NCI-H187 treated with DMSO at 0.1 percent for 48 hours (cell line): ENCODE measurements around the gene CNOT6L.

Source experiments
- DNase-seq: peaks from one replicate; lab custom pipeline; 2025; lab: John Stamatoyannopoulos, UW

CNOT6L gene

DNA sequence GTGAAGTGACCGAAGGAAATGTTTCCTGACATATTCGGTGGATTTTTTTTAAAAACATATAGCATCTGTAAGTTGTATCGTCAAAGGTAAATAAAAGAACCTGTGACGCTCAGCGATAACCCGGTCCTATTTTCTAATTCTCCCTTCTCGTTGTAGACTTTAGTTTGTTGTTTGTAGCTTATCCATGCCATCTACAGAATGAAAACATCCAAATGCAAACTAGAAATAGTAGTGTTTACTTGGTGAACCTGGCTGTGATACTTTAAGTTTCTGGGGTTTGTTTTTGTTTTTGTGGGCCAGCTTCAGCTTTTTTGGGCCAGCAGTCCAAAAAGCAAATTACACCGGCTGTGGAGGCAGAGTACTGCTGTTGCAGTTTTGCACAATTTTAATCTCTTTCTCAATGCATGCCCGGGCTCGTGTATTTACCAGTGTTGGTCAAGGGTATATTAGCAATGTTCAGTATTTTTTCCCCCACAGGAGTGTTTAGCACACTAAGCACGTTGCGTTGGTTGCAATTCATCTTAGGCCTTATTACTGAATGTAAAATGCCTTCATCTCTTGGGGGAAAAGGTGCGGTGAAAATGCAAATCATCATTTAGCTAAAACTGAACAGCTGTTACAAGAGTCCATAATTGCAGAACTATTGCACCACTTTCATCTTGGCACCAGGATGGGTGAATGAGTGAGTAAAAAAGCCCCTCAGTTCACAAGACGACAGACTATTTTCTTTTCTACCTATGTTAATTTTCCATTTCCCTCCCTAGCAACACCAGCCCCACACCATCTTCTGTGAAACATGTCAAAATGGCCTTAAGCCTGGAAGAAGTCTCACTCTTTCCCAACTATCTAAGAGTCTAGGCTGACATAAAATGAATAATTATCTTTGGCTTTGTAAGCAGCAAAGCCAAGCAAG lies 1.7 kb upstream of the CNOT6L start:
- no peak for DNase-seq

DNA sequence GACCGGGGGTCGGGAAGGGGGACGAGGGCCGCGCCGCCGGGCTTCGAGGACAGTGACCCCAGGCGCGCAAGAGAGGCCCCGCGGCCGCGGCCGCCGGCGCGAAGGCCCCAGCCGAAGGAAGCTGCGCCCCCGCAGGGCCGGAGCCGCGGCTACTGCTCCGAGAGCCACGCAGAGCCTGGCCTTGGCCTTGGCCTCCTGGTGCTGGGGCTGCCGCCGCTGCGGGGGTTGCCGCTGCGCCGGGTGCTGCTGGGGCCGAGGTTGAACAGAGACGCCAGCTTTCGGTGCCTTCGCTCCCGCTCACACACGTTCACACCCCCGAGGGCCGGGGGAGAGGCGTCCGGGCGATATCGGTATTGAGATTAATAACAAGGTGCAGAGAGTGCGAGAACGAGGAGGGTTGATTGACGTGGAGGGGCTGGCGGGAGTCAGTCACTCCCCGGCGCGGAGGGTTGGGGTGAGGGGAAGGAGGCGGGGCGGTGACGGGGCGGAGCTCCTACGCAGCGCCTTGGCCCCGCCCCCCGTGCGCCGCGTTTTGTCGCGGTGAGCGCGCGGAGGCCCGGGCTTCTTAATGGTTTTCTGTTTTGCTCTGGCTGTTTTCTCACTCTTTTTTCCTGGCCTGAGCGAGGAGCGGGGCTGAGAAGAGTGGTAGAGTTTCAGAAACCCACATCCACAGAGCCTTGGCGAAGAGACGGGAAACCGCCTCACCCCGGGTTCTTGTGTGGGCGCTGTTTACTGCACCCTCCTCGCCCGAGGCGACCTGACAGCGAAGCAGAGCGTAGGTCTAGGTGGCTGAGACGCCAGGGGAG lies 878 bp upstream of the CNOT6L start:
- DNase-seq, result peak; percentile 92

DNA sequence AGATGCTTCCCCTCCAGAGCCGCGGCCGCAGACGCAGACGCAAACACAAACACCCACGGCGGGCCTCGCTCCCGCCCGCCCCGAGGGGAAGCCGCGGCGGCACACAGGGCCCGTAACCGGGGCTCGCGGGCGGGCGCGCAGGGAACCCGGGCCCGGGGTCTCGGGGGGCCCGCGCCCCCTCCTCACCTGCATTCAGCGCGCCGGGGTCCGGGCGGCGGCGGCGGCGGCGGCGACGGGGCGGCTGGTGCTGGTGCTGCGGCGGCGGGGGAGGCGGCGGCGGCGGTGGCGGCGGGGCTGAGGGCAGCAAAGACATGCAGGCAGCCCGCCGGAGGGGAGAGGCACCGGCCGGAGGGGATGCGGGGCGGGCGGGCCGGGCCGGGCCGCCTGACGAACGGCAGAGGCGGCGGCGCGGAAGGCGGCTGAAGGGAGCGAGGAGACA lies 255 bp upstream of the CNOT6L start:
- no peak for DNase-seq

DNA sequence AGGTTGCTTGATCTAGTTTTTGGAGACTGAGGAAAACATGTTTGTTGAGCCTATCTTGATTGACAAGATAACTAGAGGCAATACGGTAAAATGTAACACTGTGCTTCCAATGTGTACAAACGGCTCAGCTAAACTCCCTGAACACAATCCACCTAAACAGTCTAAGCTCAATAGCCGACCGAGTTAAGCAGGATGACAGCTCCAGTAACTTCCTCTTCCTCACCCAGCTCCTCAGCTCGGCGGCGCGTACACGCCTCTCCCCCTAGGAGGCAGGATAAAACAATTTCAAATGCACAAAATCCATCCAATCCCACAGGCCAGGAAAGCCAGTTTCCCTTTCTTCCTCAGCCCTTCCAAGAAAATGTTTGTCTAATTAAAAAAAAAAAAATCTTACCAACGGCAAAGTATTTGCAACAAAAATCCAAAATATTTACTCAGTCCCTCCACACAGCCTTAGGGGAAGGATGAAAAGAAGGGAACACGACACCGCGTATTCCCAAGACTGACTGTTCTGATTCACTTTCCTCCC lies 1.0 kb downstream of the CNOT6L start:
- DNase-seq, result peak; percentile 63

DNA sequence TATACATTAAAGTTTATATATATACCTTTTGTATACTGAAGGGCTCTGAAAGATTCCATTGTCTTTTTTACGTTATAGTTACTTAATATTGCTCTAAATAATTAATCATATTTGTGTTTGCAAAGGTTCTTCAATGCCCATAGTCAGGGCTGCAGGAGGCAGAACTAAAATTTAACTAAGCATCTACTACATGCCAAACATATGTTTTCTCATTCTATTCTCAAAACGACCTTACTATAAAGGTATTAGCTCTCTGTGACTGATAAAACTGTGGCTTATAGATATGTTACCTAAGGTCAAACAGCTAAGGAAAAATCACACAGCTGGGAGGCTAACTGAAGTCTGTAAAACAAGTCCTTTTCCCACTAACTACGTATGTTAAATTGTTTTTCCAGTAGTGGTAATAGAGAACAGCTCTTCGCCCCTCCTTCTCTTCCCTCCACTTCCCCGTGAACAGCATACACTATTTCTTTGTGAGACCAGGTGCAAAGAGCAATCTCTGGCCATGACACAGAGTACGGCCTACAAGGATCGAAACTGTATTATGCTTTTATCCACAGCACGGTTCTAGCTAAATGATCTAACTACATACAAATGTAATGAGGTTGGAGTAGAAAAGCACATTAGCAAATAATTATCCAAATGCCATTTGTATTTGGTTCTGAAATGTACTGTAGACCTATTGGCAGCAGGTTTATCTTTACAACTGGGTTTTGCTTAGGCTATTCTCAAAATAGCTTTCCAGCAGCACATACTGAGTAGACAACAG lies 1.7 kb downstream of the CNOT6L start:
- DNase-seq, result no peak

DNA sequence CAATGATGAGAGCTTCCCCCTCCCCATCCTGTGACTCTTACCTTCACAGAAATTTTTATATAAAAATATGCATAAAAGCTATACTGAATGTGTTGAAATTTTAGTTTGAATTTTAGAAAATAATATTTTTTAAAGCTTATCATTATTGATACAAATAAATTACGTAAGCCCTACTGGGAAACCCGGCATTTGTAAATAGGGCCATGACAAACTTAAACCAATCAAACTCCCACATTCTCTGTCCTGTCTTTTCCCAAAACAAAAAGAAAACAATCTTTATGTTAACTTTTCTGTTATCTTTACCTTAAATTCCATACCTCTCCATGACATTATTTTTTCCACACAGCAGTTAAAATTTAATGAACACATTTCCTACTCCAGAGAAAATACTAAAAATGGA lies 2.6 kb downstream of the CNOT6L start:
- DNase-seq, result no peak

DNA sequence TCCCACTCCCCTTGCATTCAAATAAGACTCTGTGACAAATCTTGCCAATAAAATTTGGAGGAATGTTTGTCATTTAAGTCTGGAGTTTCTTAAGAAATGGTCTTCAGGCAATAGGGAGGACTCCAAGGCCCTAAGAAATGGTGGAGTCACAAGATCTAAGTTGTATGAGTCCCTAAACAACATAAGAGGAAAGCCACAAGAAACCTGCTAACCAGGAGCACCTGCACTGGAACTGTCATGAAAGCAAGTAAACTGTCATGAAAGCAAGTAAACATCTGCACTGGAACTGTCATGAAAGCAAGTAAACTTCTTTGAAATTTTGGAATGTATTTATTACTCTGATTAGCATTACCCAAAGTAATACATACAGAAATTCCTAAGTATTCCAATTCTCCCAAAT lies 3.5 kb downstream of the CNOT6L start:
- no peak for DNase-seq

DNA sequence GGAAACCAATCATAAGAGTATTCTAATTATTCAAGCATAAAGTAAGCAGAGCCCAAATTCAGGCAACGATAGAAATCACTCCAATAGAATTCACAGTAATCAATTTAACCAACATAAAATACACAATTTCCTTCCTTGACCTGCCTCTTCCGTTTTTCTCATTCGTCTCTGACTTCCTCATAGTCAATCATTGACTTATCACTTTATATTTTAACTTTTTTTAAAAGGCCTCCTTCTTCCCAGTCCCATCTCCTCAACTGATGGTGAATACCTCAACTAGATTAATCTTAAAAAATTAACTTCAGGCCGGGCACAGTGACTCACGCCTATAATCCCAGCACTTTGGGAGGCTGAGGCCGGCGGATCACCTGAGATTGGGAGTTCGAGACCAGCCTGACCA lies 13.3 kb downstream of the CNOT6L start:
- no peak for DNase-seq

DNA sequence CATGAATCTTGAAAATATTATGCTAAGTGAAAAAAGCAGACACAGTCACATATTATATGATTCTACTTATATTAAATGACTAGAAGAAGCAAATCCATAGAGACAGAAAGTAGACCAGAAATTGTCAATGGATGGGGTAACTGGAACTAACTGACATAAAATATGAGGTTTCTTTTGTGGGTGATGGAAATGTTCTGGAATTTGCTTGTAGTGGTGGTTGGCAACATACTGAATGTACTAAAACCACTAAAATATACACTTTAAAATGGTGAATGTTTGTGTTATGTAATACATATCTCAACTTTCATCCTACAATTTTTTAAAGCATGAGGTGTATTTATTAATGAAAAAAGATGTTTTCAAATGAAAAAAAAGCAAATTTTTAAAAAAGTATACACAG lies 14.7 kb downstream of the CNOT6L start:
- no peak for DNase-seq

DNA sequence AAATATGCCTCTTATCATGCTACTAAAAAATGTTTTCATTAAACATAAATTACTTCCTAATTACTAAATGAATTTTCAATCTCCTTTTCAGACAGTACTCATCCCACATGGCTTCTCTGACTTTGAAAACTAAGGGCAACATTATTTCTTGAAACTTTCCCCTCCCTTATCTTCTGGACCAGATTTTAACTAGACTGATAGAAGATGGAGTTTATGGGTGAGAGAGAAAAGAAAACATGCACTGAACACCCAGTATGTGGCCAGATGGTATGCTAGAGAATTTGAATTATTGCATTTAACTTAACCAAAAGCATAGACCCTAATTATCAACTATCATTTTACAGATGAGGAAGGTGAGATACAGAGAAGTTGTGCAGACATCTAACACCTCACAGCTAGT lies 16.8 kb downstream of the CNOT6L start:
- no peak for DNase-seq

DNA sequence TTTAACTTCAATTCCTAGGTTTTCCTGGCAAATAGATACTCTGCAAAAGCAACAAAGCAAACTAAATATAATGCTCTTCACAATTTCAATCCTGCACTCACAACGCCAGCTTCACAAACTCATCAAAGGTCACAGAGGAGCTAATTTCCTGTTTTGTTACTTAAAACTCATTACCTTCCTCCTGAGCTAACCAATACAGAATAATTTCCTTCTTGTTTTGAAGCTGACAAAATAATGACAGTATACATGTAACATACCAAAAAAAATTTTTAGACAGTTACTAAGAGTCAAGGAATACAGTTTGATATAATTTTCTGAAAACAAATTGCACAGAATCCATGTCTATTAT lies 17.9 kb downstream of the CNOT6L start:
- DNase-seq, result no peak

DNA sequence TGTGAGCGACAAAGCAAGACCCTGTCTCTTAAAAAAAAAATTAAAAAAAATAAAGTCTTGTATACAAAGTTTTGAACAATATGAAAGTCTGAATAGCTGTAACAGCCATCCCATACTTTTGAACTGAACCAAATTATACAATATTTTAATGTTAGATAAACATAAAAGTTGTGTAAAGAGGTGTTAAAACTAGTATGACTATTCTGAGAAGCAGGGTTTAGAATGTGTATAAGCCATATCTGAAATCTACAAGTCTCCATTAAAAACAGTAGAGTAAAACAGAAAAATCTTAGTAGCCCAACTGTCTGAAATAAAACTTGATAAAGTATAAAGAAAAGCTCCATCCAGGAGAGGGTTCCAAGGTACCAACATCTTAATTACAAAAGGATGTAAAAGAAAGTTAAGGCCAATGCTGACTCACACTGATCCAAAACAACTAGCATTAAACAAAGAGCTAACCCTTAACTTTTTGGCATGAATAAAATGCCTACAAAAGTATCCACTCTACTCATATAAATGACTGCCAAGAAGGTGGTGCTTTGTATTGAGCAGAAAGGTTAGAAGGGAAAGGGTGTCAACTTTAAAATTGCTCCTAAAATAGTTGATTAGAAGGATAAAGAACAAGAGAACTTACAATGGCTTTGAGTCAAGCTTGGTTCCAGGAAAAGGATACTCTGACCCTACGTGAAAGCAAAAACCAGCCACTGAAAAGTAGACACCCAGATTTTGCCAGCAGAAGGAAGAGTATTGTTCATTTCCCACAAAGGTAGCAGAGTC lies 18.5 kb downstream of the CNOT6L start:
- DNase-seq, result no peak

DNA sequence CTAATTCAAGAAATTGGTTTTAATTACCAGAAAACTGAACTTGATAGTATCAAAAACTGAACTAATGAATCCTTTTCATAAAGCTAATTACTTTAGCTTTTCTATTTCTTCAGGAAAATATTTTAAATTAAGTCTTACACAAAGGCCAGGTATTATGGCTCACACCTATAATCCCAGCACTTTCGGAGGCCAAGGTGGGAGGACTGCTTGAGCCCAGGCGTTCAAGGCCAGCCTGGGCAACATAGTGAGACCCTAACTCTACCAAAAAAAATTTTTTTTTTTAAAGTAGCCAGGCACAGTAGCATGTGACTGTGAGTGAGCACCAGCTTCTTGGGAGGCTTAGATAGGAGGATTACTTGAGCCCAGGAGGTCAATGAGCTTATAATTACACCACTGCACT lies 19.1 kb downstream of the CNOT6L start:
- DNase-seq, result no peak

DNA sequence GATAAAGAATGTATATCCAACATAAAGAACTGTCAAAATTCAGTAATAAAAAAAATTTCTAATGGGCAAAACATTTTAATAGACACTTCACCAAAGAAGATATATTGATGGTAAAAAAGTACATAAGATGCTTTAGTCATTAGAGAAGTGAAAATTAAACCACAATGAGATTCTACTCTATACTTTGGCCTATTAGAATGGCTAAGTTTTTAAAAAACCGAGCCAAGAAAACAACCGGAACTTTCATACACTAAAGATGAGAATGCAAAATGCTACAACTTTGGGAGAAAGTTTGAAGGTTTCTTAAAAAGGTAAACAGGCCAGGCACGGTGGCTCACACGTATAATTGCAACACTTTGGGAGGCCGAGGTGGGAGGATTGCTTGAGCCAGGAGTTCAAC lies 20.8 kb downstream of the CNOT6L start:
- no peak for DNase-seq

DNA sequence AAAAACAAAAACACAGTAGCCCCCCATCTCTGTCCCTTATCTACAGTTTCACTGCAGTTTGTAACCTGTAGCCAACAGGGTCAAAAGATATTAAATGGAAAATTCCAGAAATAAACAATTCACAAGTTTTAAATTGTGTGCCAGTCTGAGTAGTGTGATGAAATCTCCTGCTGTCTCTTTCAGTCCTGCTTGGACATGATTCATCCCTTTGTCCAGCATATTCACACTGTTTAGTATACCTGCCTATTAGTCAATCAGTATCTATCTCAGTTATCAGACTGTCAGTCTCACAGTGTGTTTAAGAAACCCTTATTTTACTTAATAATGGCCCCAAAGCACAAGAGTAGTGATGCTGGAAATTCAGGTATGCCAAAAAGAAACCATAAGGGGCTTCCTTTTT lies 21.9 kb downstream of the CNOT6L start:
- no peak for DNase-seq

DNA sequence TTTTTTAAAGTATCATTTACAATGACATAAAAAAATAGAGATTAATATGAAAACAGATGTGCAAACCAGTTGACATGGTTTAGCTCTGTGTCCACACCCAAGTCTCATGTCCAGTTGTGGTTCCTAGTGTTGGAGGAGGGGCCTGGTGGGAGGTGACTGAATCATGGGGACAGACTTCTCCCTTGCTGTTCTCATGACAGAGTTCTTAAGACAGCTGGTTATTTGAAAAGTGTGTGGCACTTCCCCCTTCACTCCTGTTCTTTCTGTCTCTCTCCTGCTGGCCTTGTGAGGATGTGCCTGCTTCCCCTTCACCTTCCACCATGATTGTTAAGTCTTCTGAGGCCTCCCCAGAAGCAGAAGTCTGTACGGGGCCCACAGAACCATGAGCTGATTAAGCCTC lies 23.8 kb downstream of the CNOT6L start:
- DNase-seq, result no peak

DNA sequence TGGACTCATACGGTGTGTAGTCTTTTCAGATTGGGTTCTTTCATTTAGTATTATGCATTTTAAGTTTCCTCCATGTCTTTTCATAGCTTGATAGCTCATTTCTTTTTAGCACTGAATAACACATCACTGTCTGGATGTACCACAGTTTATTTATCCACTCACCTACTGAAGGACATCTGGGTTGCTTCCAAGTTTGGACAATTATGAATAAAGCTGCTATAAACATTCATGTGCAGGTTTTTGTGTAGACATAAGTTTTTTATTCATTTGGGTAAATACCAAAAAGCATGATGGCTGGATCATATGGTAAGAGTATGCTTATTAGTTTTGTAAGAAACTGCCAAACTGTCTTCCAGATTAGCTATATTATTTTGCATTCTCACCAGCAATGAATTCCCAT lies 29.0 kb downstream of the CNOT6L start:
- DNase-seq, result no peak

DNA sequence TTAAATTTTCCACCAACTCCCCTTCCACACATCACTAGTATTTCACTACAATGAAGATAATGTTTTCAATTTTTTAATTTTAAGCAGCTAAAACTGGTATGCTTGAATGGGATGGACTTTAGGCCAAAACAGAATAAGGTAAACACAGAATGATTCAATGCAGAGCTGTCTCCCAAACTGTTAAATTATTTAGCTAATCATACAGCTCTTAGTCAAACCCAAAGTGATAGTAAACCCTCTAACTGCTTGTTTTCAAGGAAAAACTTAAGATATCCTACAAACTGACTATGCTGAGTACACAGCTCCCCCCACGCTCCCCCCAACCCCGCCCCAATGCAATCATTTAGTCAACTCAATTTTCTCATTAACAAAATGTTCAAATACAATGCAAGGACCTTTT lies 30.2 kb downstream of the CNOT6L start:
- no peak for DNase-seq

DNA sequence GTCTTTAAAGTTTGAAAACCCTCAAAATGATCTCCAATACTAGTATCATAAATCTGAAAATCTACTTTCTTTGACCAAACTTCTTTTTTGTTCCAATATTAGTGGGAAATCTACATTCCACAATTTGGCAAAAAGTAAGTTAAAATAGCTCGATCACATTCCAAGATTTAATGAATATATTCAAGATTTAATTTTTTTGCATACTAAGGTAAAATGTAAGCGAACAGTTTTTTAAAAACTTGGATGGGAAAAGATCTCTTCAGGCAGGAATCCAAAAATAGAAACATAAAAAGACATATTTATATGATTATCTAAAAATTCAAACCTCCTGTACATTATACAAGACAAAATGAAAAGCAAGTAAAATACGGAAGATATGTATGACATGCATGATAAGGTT lies 31.2 kb downstream of the CNOT6L start:
- no peak for DNase-seq

DNA sequence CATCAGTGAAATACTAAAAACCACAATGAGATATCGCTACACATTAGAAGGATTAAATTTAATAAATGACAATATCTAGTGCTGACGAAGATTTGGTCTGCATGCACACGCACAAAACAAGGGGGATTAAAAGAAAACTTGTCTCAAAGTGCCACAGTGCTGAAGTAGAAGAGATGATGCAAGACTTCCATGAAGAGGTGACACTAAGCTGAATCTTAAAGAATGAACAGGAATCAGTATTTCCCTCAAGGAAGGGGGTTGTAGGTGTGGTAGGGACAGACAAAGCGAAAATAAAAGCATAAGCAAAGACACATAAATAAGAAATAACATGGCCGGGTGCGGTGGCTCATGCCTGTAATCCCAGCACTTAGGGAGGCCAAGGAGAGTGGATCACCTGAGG lies 33.5 kb downstream of the CNOT6L start:
- DNase-seq, result no peak

DNA sequence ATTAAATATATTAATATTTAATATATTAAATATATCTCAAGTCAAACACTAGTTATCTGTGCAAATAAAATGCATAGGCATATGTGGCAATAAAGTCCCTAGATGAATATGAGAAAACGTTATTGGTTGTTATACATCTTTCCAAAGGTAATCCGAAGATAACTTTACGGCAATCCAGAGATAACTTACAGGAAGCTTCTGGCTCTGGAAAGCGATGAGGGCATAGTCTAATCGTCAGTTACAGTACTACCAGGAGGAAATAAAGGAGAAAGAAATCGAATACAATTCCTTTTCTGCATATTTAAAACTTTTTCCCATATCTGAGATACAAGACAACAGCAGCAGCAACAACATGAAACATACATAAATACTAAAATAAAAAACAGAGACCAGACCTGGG lies 35.3 kb downstream of the CNOT6L start:
- no peak for DNase-seq
